T-cell (primary cell): ENCODE measurements around the gene TSHZ3. TPM values are rescaled to one million over a fixed set of nuclear protein-coding genes. Genes with fewer than 3 reads are reported as not detected.

Experiments used
- ATAC-seq, 4 experiments: fragments of 200-7000 bp in 3 of 4; fragments of 150-1000 bp in 1 of 4; cut with Tn5 transposase; replicated peaks in 1 of 4; 1 replicate in 3 of 4; 2 replicates in 1 of 4; pipeline ENCODE4 v1.10.0; 2021; ENCODE audit warnings: moderate library complexity in 3 of 4, mild to moderate bottlenecking in 2 of 4, moderate number of reproducible peaks in 1 of 4
- CTCF ChIA-PET, 2 donors: fragments of 300-600 bp; sonication (Branson Sonifier 250); formaldehyde crosslinking; loops; one replicate each; lab custom pipeline; 2022; ENCODE audit warnings: antibody characterized with exemption in 2 of 2; lab: Charles Lee
- POLR2A ChIA-PET, 2 donors: fragments of 300-600 bp; sonication (Branson Sonifier 250); formaldehyde crosslinking; loops; one replicate each; lab custom pipeline; 2022; ENCODE audit warnings: antibody characterized with exemption in 2 of 2; lab: Charles Lee
- DNase-seq, 35 experiments: peaks; one replicate each; pipeline versions ENCODE4 v3.0.0 to v3.0.0-alpha.2; 2013 to 2023
- H3K27ac ChIP-seq: one replicate; pipeline ENCODE4 v1.5.1; 2013; ENCODE audit warnings: low read length
- H3K27me3 ChIP-seq, 2 experiments: replicated peaks in 1 of 2; 1 replicate in 1 of 2; 2 replicates in 1 of 2; pipeline versions ENCODE4 v1.6.1 to v1.7.0; 2013; ENCODE audit warnings: low read length in 1 of 2, mixed read lengths in 1 of 2; ENCODE audit not compliant: control insufficient read depth in 2 of 2, insufficient read depth in 2 of 2; ENCODE audit errors: extremely low read depth in 1 of 2
- H3K36me3 ChIP-seq, 2 donors: 1 replicate in 1 of 2; 2 replicates in 1 of 2; pipeline versions ENCODE4 v1.6.1 to v1.7.0; 2013; ENCODE audit warnings: low read length in 1 of 2; ENCODE audit not compliant: control insufficient read depth in 2 of 2, insufficient read depth in 1 of 2; ENCODE audit errors: extremely low read depth in 1 of 2
- H3K4me1 ChIP-seq, 2 experiments: 1 replicate in 1 of 2; 2 replicates in 1 of 2; pipeline versions ENCODE4 v1.6.1 to v1.7.0; 2013; ENCODE audit warnings: low read length in 2 of 2, mixed read lengths in 1 of 2; ENCODE audit not compliant: insufficient read depth in 2 of 2, control insufficient read depth in 1 of 2; ENCODE audit errors: extremely low read depth in 1 of 2
- H3K4me3 ChIP-seq, 2 donors: 1 replicate in 1 of 2; 2 replicates in 1 of 2; pipeline versions ENCODE4 v1.5.1 to v1.7.0; 2013; ENCODE audit warnings: mild to moderate bottlenecking in 2 of 2, low read length in 1 of 2, moderate library complexity in 1 of 2; ENCODE audit not compliant: control insufficient read depth in 1 of 2; ENCODE audit errors: extremely low read depth in 1 of 2
- H3K9me3 ChIP-seq: 2 replicates; pipeline ENCODE4 v1.7.0; 2013
- H3K27ac Mint-ChIP-seq, 2 donors: one replicate each; pipeline ENCODE4 v1.8.0; 2020 to 2021; ENCODE audit warnings: mild to moderate bottlenecking in 2 of 2, mixed read lengths in 2 of 2
- H3K27me3 Mint-ChIP-seq, 2 donors: one replicate each; pipeline ENCODE4 v1.8.0; 2021 to 2022; ENCODE audit warnings: mixed read lengths in 2 of 2
- H3K36me3 Mint-ChIP-seq: one replicate; pipeline ENCODE4 v1.8.0; 2021; ENCODE audit warnings: mixed read lengths
- H3K4me1 Mint-ChIP-seq, 3 donors: one replicate each; pipeline ENCODE4 v1.8.0; 2020 to 2022; ENCODE audit warnings: mixed read lengths in 3 of 3, mild to moderate bottlenecking in 1 of 3
- H3K4me3 Mint-ChIP-seq, 3 donors: one replicate each; pipeline ENCODE4 v1.8.0; 2020 to 2022; ENCODE audit warnings: mild to moderate bottlenecking in 3 of 3, mixed read lengths in 3 of 3, moderate library complexity in 3 of 3
- H3K9me3 Mint-ChIP-seq, 3 donors: one replicate each; pipeline ENCODE4 v1.8.0; 2020 to 2022; ENCODE audit warnings: mixed read lengths in 3 of 3
- WGBS: methylation state at CpG from one replicate; pipeline ENCODE4 v1.1.5; 2013; ENCODE audit warnings: missing lambda C conversion rate; ENCODE audit not compliant: insufficient coverage; 5-methylcytosine and 5-hydroxymethylcytosine counted together
- total RNA-seq, 35 experiments: library from RNA in 6 of 35; stranded (reverse) in 6 of 35; fragments of 120-200 nt in 1 of 35; gene quantifications; one replicate each; pipeline versions ENCODE4 v1.2.1 to v1.2.4 and lab custom pipeline; 2013 to 2026

The TSHZ3 gene
- total RNA-seq, 5 donors from 2014 or later (not counting 1 experiment from before 2014, with no cell fraction given), result 0.18 to 1.4 (median 0.54) TPM

- ATAC-seq (no peak), DNase-seq (no peak)
- Mint-ChIP-seq H3K4me3 (no peak overlapping the region), H3K27ac (no peak overlapping the region), H3K4me1 (peaks cover 0 to 14% (median 12%) of the 10 kb centered on the region in 3 donors), H3K36me3 (no peaks in the 10 kb centered on the region), H3K27me3 (peaks cover 13 to 35% of the 10 kb centered on the region in 2 donors), H3K9me3 (no peaks in the 10 kb centered on the region)
- Histone ChIP-seq H3K27ac (no peak overlapping the region), H3K36me3 (no peaks in the 10 kb centered on the region), H3K9me3 (no peaks in the 10 kb centered on the region), H3K27me3 (peaks cover 0 to 51% of the 10 kb centered on the region in 2 experiments), H3K4me1 (no peaks in the 10 kb centered on the region), H3K4me3 (no peak overlapping the region)
- CTCF ChIA-PET, result no interaction called here
- 89% methylated on average over 5 of the region's 15 CpGs for WGBS
- POLR2A ChIA-PET, result no interaction called here
These were observed 90.8 kb downstream of the TSHZ3 start for GRCh38 chr19:31258211-31259052.

DNA sequence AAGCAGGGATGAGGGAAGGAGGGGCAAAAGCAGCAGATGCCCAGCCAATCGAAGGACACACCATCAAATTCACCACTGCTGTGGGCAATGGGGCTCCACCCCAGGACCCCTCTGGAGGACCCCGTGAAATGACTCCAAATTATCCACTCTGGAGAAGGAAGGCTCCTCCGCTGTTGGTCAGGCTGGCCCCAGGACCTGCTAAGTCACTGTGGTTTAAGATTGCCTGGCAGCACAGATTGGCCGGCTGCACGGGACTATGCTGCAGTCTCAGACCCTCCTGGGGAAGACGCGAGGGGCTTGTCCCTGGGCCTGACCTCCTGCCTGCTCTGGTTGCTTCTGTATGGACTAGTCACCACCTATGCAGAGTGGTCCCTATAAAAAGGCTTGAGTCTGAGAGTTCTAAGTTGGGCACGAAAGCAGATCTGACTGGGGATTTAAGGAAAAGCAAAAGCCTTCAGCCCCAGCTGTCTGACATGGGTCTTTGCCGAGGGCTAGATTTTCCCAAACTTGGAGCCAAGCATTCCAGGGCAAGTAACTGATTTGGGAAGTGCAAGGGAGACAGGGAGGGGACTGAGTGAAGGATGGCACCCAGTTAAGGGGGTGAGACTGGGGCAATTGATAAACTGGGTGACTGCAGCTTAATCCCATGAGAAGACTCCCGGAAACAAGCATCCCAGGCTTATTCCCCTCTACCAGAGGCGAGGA, 91.7 kb downstream of the TSHZ3 start:
- H3K4me1 ChIP-seq, result no peaks in the 10 kb centered on the region
- ATAC-seq, result no peak
- POLR2A ChIA-PET, result no interaction called here

DNA sequence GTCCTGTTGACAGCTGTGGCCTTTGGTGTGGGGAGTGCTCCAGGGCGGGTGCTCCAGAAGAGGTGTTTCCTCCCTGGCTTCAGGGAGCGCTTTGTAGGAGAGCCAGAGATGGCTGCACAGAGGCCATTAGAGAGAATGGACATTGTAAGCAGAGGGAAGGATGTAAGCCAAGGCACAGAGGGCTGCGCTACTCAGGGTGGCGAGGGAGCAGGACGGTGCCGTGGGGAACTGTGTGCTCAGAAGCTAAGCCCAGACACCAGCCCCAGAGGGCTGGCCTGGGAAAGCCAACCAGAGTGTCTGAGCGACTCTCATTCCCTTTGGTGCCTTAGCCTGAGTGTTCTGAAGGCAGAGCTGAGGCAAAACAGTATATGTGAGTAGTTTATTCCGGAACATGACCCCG, 92.2 kb downstream of the TSHZ3 start:
- Histone ChIP-seq H3K36me3 (no peaks in the 10 kb centered on the region), H3K4me1 (no peaks in the 10 kb centered on the region), H3K27me3 (peaks cover 0 to 44% of the 10 kb centered on the region in 2 experiments), H3K4me3 (no peak overlapping the region), H3K27ac (no peak overlapping the region), H3K9me3 (no peaks in the 10 kb centered on the region)
- ChIA-PET CTCF (no interaction called here), POLR2A (no interaction called here)
- peaks cover 6 to 31% of the 10 kb centered on the region in 2 donors for H3K27me3 Mint-ChIP-seq
- ATAC-seq (no peak), DNase-seq (no peak)
- no peak overlapping the region for H3K27ac Mint-ChIP-seq
- H3K4me3 Mint-ChIP-seq, result no peak overlapping the region
- H3K36me3 Mint-ChIP-seq, result no peaks in the 10 kb centered on the region
- 91% methylated on average over 7 of the region's 9 CpGs for WGBS
- H3K4me1 Mint-ChIP-seq, result peaks cover 0 to 13% (median 10%) of the 10 kb centered on the region in 3 donors
- H3K9me3 Mint-ChIP-seq, result no peaks in the 10 kb centered on the region

More for the DNA sequence above, 91.7 kb downstream of the TSHZ3 start:
- H3K27me3 Mint-ChIP-seq, result peaks cover 7 to 30% of the 10 kb centered on the region in 2 donors
- Histone ChIP-seq H3K9me3 (no peaks in the 10 kb centered on the region), H3K36me3 (no peaks in the 10 kb centered on the region), H3K4me3 (no peak overlapping the region), H3K27me3 (peaks cover 0 to 44% of the 10 kb centered on the region in 2 experiments), H3K27ac (no peak overlapping the region)
- CTCF ChIA-PET, result no interaction called here
- no peak overlapping the region for H3K27ac Mint-ChIP-seq
- peaks cover 0 to 14% (median 12%) of the 10 kb centered on the region in 3 donors for H3K4me1 Mint-ChIP-seq
- WGBS, result 83% methylated on average over 8 of the region's 11 CpGs
- H3K9me3 Mint-ChIP-seq, result no peaks in the 10 kb centered on the region
- DNase-seq, result no peak
- H3K4me3 Mint-ChIP-seq, result no peak overlapping the region
- no peaks in the 10 kb centered on the region for H3K36me3 Mint-ChIP-seq

DNA sequence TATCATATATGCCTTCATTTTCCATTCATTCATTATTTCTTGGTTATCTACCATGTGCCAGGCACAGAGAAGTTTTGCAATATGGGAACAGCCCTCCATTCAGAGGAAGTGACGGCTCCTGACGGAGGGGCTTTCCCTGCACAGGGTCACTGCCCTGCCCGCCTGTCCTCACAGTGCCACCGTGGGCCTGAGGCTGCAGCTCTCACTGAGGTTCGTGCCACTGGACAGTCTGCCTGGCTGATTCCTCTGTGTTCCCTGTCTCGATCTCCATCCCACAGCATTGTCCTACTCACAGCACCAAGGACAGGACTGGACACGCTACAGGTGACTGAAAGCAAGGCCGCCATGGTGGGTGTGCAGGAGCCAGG, 92.7 kb downstream of the TSHZ3 start:
- Mint-ChIP-seq H3K27me3 (peaks cover 5 to 30% of the 10 kb centered on the region in 2 donors), H3K27ac (no peak overlapping the region), H3K9me3 (no peaks in the 10 kb centered on the region), H3K4me3 (no peak overlapping the region), H3K4me1 (peaks cover 0 to 9% (median 7%) of the 10 kb centered on the region in 3 donors), H3K36me3 (no peaks in the 10 kb centered on the region)
- Histone ChIP-seq H3K4me3 (no peak overlapping the region), H3K4me1 (no peaks in the 10 kb centered on the region), H3K36me3 (no peaks in the 10 kb centered on the region), H3K27me3 (peaks cover 0 to 44% of the 10 kb centered on the region in 2 experiments), H3K27ac (no peak overlapping the region), H3K9me3 (no peaks in the 10 kb centered on the region)
- ATAC-seq (no peak), DNase-seq (no peak)
- POLR2A ChIA-PET, result no interaction called here
- WGBS, result 77% methylated on average over 5 of the region's 8 CpGs
- CTCF ChIA-PET, result no interaction called here

DNA sequence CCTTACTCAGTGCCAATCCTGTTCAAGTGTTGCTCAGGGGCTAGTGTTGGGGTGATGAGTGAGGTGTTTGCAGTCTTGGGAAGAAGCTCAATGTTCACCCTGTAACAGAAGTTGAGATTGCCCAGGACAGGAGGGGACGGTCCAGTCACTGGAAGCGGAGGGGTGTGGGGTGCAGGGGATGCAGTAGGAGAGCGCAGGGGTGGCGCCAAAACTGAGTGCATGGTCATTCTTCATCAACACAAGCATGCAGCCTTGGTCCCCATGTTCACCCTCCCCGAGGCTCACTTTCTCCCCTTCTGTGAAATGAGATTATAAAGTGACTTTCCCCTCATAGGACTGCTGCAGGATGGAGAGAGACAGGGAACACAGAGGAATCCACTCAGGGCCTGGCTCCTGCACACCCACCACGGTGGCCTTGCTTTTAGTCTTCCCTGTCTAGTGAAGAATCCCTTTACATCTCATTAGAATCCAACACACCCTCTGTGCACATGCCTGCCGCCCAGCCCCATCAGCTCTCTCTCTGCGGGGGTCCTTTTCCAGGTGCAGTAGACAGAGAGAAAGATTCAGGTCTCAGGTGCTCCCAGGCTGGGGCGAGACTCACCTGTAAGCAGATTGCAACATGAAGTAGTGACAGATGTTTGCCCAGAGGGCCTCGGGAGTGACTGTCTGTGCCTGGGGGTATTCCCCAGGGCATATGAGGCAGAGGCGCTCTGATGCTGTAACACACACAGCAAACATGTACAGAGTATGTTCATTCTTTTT, 93.2 kb downstream of the TSHZ3 start:
- Mint-ChIP-seq H3K9me3 (no peaks in the 10 kb centered on the region), H3K4me3 (no peak overlapping the region), H3K27ac (no peak overlapping the region)

More for the DNA sequence above, 93.2 kb downstream of the TSHZ3 start:
- Histone ChIP-seq H3K4me3 (no peak overlapping the region), H3K9me3 (no peaks in the 10 kb centered on the region), H3K4me1 (no peaks in the 10 kb centered on the region), H3K36me3 (no peaks in the 10 kb centered on the region), H3K27ac (no peak overlapping the region), H3K27me3 (peaks cover 0 to 42% of the 10 kb centered on the region in 2 experiments)
- CTCF ChIA-PET, result no interaction called here
- ATAC-seq (no peak), DNase-seq (no peak)
- Mint-ChIP-seq H3K4me1 (peaks cover 0 to 4% (median 4%) of the 10 kb centered on the region in 3 donors), H3K36me3 (no peaks in the 10 kb centered on the region), H3K27me3 (peaks cover 5 to 30% of the 10 kb centered on the region in 2 donors)
- POLR2A ChIA-PET, result interaction anchor here in 1 of 2 donors (0.6 kb wide), 1 partner anchor 27 kb away, joined by 7 read pairs; no protein-coding TSS in a partner anchor
- 100% methylated on average over 3 of the region's 11 CpGs for WGBS
